NK-92 (cell line): ENCODE results near the gene CRYL1.

Experiments
- DNase-seq: peaks from one replicate; lab custom pipeline; 2025; ENCODE audit not compliant: unreplicated experiment; lab: John Stamatoyannopoulos, UW

Gene CRYL1

DNA sequence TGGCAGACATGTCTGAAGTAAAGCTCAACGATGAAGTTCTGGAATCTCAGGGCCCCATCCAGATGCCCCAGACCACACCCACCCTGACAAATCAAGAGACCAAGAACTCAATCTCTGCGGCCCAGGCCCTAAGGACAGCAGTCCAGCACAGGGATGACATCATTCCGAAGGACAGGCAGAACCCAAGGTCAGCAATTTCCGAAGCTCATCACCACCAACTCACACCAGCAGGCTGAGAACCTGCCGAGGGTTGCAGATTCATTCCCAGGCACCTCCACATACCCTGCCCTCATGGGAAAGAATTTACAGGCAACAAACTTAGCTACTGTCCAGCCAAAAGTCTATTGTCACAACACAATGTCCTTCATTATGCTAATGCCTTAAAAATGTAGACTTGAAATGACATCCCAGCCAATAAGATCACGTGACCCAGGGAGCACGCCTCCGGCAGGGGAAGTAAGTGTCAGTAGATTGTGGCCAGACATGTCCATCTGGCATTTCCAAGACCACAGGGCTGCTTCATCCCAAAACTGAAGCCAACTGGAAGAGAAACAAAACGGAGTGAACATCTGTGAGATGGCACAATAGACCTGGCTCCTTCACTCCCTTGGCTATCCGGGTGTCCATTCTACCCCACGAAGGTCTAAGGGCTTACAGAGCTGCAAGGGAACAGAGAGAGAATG, 98.8 kb downstream of the CRYL1 start:
- DNase-seq, result no peak

DNA sequence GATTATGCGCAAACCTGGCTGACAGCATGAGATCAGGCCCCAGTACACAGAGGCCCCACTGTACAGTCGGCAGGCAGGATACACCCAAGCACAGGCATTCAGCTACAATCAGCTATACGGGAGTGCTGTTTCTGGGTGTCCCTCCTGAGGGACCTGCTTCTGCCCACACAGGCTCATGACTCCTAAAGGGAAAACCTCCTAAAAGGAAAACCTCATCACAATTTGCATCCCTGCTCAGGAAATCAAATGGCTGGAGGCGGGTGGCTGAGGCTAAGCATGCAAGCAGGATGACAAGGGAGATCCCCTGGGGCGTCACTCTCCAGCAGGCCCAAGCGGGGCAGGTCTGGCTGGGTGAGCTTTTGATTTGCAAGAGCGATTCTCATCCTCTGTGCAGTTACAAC, 99.8 kb downstream of the CRYL1 start:
- DNase-seq, result no peak

DNA sequence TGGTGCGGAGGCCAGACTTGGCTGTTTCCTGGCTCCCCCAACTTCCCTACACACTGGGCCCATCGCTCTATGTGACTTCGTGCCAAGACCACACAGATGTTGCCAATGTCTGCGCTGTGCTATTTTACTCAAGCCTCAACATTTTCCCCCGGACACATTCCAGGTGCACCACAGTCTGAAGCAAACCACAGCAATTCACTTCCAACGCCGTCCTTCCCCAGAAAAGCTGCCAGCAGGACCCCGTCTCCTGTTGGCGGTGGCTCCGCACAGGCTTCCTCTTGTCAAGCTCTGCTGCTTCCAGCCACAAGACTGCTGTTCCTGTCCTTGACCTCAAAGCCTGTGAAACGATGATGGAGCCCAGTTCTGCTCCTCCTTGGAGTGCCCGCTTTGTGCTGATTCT, 100.7 kb downstream of the CRYL1 start:
- no peak for DNase-seq

DNA sequence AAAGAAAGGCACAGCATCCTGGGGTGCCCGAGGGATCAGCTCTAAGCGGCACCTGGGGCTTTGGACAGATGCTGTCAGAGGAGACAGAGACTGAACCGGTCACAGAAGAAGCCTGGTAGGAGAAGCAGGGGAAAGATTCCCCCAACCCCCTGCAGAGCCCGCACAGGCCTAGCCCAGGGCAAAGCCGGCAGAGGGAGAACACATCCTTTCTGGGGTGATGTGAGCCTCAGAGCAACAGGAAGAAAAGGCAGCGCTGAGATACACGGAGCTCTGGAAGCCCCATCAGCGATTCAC, 101.2 kb downstream of the CRYL1 start:
- no peak for DNase-seq

DNA sequence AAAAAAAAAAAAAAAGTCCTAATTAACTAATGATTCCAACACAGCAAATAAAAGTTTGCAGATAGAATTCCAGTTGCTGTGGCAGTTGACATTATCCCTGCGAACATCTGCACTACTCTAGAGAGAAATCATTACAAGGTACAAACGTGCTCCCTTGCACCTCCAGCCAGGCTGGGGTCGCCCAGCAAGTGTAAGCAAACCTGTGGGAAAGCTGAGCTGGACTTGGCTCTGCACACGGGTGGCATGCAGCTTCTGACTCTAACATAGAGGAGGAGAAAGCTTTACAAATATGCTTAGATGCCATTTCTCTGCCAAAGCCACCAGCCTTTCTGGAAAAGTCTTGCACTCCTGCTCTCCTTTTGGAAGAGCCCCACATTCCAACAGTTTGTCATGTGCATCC, 103.3 kb downstream of the CRYL1 start:
- no peak for DNase-seq

DNA sequence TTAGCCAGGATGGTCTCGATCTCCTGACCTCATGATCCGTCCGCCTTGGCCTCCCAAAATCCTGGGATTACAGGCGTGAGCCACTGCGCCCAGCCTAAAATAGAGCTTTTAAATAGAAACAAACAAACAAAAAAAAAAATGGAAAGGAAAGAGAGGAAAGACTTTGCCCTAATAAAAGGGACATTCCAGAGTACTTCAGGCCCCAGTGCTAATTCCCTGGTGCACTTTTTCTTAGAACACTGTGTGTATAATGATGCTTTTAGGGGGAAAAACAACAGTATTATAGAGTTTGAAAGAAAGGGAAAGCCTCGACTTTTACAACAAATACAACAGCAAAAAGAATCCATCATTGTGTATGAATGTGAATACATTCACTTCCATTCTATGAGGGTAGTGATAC, 104.7 kb downstream of the CRYL1 start:
- no peak for DNase-seq

DNA sequence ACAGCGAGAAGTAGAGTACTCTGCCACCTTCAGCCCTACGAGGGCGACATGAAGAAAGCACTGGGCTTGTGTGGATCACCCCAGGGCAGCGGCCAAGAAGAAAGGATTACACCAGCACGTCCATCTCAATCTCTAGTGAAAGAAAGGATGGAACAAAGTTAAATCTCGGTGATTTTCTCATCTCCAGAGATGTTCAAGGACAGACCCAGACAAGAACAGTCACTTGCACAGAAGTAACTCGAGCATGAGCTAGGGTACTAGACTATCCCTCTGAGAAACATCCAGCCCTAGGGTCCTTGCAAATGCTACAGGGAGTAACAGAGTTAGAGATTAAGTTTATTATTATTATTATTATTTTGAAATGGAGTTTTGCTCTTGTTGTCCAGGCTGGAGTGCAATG, 106.7 kb downstream of the CRYL1 start:
- no peak for DNase-seq

DNA sequence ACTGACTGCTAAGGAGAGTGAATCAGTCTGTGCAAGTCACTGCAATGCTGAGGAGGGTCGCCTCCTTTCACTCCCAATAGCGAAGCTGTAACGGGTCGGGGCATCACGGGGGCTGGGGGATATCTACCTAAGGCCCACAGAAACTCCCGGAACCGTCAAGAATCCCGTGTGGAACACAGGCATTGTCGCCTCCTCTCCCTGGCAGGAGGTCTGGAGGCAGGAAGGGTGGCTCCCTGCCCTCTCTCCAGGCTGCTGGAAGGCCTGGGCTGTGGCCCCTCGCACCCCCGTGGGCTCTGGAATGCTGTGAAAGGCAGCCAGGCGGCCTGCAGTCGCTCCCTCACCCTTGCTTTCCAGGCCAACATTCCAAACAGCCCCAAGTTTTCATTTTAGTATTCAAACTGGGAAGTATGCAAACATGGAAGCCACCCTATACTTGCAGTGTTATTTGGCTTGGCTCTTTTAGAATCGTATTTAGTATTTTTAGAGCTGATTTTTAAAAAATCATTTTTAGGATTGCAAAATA, 109.4 kb downstream of the CRYL1 start:
- no peak for DNase-seq

DNA sequence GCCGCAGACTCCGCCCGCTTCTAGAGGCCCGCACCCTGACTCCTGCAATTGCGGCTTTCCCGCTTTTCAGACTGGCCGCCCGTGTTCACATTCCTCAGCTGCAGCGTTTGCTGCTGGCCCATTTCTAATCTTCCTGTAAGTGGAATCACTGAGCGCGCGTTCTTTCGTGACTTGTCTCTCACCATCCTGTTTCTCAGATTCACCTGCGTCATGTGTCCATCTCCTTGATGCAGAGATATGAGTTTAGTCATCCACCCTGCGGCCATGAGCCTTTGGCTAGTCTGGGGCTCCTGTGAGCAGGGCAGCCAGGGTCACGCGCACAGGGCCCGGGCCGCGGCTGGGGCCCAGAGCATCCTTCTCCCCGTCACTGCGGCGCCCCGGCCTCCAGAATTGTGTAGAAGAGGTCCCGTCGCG, 110.0 kb downstream of the CRYL1 start:
- no peak for DNase-seq

DNA sequence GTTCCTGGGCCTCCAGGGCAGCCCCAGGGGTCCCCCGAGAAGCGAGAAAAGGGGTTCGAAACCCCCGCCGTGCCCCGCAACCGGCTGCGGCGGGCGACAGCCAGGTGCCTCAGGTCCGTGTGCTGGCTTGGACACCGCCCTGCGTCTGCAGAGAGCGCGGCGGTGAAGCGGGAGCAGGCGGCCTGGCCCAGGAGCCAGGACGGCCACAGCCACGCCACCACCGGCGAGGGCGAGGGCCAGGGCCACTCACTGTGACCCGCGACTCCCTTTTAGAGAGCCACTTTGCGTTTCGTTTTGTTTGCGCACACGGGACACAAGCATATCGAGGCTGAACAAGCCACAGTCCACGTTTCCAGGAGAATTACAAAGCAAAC, 110.4 kb downstream of the CRYL1 start:
- DNase-seq, result no peak

DNA sequence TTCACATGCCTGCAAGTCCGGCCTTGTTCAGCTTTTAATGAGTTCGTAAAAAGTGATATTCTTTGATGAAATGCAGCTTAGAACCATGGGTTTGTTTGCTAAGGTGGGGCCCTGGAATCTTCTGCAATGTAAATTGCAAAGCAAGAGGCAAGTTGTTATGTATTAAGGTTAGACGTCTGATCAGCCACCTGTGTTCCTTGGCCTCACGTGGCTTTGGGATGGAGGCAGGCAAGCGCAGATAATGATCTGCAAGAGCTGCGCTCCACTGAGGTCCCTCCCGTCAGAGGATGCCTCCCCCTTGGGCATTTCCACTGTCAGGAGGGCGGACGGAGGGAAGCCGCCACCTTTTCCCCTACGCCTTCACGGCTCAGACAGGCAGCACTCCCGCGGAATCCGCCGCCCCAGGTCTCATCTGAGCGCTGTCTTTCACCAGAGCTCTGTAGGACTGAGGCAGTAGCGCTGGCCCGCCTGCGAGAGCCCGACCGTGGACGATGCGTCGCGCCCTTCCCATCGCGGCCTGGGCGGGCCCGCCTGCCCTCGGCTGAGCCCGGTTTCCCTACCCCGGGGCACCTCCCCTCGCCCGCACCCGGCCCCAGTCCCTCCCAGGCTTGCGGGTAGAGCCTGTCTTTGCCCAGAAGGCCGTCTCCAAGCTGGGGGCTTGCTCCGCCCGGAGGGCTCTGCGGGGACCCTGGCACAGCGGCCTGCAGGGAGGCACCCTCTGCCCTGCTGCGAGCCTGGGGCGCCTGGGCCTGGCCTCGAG, 110.9 kb downstream of the CRYL1 start:
- no peak for DNase-seq

DNA sequence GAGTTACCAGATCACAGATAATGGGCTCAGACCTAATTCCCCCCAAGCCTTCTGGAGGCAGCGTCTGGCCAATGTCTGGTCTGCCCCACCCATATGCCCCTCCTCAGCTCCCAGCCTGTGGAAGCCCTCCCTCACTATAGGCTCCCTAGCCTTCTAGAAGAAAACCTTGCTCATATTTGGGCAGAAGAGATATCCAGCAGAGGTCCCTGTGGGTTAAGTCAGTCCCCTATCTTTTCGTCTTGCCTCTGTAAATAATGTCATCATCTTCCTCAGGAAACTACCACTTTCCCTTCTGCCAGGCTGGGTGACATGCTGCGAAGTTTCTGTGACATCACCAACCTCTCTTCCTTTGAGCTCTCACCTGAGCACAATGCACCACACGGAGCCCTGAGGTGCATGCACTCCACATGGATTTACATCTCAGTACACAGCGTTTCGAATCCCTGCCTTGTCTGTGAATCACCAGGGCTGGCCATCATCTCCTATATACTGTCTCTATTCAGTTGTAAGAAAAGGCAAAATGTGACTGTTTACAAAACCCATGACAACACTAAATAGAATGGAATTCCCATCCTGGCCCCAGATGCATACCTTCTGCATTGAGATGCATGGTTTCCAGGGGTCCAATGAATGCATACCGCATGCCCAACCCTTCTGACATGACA, 112.8 kb downstream of the CRYL1 start:
- no peak for DNase-seq

DNA sequence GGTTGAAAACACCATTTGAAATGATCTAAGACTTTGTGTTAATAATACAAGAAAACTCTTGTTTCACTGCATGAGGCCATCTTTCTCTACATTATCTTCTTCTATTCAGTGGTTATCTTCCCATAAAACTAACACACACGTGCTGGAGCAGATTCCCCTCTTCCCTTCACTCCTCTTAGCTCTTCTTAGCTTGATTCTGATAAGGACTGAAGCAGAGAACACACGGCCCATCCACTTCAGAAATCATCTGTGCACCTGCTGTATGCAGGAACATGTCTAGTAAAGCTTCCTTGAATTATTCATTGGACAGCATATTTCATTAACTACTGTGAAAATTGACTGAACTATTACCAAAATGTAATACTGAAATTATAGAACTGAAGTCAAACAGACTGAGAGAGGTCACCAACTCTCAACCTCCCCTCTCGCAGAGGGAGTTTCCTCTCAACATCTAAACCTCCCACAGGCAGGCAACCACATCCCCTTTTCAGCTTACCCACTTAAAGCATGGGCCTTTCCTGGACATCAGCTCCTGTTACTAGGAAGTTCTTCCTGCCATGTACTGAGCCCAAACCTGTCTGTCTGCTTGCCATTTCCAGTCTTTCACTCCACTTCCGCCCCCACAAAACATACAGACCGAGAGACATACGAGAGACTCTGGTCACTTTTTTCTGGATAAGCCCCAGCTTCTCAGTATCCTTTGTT, 113.9 kb downstream of the CRYL1 start:
- DNase-seq, result no peak

DNA sequence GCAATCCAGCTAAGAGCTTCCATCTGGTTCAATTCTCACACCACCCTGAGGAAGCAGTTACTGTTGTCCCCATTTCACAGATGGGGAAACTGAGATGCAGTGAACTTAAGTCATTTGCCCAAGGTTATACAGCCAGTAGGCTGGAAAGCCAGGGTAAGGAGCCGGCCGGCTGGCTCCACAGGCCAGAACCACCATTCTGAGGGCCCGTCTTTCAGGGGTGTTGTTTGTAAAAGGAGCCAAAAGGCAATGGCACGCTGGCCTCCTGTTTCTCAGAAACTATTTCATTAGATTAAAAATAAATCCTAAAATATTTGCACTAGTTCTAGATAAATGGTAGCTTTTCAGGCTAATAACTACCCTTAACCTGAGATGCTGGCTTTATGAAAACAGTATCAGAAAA, 114.9 kb downstream of the CRYL1 start:
- no peak for DNase-seq

DNA sequence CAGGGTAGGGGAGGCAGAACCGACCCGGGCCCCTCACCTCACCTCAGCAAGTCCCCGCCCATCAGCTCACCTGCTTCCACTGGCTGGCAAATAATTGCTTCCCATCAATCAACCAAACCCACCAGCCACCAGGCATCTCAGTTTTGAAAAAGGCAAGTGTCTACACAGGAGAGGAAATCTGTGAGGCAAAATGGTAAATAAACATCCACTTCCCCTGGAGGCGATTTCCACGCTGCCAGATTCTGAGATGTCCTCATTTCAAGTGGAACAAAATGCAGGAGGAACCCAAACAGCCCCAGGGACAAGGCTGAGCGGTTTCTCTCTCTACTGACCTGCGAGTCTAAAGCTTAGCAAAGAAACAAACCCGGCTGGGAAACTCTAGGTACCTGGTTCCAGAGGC, 117.5 kb downstream of the CRYL1 start:
- DNase-seq, result no peak

DNA sequence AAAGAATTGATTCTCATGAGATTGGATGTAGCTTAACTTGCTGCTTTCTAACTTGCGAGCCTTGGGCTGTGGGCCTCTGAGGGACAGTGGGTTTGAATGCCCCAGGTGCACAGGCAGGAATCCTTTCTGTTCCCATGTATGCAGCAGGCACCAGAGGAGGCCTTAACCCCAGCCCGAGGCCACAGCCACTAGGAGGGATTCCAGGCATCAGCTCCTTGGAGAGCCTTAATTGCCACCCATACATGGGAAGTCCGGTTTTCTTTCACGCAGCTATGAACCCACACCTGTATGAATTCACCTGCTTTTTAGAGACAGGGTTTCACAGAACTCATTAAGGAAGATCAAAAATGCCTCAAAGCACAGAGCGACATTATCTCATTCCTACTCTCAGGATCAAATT, 117.9 kb downstream of the CRYL1 start:
- DNase-seq, result no peak

DNA sequence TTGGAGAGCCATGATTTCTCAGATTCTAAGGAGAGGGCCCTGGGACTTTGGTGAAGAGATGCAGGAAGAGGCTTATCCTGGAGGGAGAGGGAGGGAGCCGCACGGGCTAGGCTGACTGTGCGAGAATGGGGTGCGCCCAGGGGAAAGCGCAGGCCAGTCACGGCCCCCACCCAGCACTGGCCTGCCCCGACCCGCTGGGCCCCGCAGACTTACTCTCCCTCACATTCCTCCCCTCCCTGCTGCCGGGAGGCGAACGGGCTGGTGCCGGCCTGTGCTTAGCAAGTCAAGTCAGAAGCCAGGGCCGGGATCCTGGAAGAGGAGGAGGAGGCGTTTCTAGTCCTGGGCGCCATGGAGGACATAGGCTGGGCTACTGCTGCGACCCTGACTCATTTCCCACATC, 120.0 kb downstream of the CRYL1 start:
- no peak for DNase-seq

DNA sequence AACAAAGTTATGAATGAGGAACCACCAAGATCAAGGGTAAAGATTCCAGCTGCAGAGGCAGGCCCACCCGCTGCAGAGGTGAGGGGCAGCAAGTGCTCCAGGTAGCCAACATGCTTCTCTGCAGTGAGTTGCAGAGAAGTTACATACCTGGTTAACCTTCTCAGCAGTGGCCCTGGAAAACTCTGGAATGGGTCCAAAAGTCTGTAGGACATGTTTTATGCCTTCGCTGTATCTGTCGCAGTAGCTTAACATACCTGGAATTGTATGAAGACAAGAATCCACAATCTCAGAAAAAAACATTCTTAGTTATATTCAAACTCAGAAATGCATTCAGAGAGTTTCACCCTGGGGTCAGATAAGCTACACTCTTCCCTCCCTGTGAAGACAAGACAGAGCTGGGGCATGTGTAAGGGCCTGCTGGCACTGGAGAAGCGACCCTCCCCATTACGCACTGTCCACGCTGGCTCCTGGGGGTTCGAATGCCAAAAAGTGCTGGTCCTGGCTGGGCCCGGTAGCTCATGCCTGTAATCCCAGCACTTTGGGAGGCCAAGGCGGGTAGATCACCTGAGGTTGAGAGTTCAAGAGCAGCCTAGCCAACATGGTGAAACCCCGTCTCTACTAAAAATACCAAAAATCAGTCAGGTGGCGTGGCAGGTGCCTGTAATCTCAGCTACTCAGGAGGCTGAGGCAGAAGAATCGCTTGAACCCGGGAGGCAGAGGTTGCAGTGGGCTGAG, 121.0 kb downstream of the CRYL1 start:
- DNase-seq, result no peak

DNA sequence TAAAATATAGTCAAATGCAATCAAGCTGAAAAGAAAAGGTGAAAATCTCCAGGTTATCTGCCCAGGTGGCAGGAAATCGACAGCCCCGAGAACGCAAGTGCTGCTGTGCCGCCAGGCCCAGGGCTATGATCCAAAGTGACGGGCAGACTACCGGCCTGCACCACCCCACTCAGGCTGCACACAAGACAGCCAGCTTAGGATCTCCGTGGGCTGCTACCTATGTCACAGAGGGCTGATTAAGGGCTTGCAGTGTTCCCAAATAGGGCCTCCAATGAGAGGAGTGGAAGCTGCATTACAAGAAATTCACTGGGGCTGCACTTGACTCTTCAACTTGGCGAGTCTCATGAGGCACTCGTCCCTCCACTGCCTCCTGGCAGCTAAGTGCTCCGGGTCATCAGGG, 121.8 kb downstream of the CRYL1 start:
- DNase-seq, result no peak

DNA sequence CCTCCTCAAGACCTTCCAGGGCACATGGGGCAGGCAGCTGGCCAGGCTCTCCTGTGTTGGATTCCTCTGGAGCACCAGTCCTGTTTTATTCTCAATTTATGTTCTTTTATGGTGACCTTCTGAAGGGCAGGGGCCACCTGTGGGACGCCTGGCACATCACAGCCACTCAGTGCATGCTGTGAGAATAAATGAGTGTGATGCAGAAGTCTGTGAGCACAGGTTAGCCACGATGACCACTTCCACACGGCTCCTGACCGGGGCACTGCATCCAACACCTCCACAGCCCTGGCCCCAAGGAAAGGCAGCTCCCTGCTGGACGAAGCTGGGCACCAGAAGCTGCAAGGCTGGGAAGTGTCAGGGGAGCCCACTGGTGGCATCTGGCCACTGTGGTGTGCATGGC, 122.8 kb downstream of the CRYL1 start:
- DNase-seq, result no peak
